Measurements from ENCODE around the gene TTYH3. TPM values are rescaled to one million over a fixed set of nuclear protein-coding genes. Genes with fewer than 3 reads are reported as not detected.

TTYH3 gene
- total RNA-seq, 3 donors from 2014 or later (not counting 1 experiment from before 2014, with no cell fraction given), result 38.3 to 47.1 (median 42.4) TPM

DNA sequence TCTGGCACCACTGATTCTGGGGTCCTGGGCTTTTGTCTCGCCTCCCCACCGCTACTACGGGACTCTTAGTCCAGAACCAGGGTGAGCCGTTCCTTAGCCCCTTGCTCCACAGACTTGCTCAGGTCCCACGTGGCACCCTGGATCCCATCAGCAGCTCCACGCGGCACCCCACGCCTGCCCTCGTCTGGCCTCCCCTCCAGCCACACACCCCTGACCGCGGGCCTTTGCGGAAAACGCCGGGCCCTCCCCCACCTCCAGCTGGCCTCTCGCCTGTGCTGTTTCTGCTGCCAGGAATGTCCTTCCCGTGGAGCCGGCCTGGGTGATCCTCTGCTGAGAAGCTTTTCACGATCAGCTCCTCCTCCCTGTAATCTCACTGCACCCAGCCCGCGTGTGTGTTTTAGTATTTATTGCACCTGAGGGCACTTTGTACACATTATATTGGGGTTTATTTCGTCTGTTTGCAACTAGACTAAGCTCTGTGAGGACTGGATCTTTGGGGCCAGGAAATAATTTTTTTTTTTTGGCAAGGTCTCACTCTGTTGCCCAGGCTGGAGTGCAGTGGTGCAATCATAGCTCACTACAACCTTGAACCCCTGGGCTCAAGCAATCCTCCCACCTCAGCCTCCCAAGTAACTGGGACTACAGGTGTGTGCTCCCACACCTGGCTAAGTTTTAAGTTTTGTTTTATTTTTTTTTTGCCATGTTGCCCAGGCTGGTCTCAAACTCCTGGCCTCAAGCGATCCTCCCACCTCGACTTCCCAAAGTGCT is 10.5 kb upstream of the TTYH3 start:
- Histone ChIP-seq H3K4me1 (ENCODE audit: control insufficient read depth, insufficient read depth, low read length) (no peaks in the 10 kb centered on the region), H3K4me3 (ENCODE audit: low read length) (no peak overlapping the region), H3K27ac (ENCODE audit: low read length) (no peak overlapping the region), H3K36me3 (ENCODE audit: control insufficient read depth, insufficient read depth, low read length) (no peaks in the 10 kb centered on the region), H3K27me3 (ENCODE audit: control insufficient read depth, insufficient read depth, low read length) (no peaks in the 10 kb centered on the region), H3K9me3 (ENCODE audit: control insufficient read depth, insufficient read depth, low read length) (no peaks in the 10 kb centered on the region)
- intact Hi-C loops (cut with micrococcal nuclease), result no loop called here
- ATAC-seq (no peak), DNase-seq (no peak)
- 89% methylated on average over 21 of the region's 23 CpGs for WGBS (ENCODE audit: insufficient coverage)
- Mint-ChIP-seq H3K4me3 (no peak overlapping the region), H3K4me1 (no peaks in the 10 kb centered on the region), H3K36me3 (no peaks in the 10 kb centered on the region), H3K9me3 (no peaks in the 10 kb centered on the region), H3K27me3 (ENCODE audit: low read depth in 2 of 2) (peaks cover 0 to 6% of the 10 kb centered on the region in 2 donors), H3K27ac (no peak overlapping the region)
- TF ChIP-seq, protein P1, sequence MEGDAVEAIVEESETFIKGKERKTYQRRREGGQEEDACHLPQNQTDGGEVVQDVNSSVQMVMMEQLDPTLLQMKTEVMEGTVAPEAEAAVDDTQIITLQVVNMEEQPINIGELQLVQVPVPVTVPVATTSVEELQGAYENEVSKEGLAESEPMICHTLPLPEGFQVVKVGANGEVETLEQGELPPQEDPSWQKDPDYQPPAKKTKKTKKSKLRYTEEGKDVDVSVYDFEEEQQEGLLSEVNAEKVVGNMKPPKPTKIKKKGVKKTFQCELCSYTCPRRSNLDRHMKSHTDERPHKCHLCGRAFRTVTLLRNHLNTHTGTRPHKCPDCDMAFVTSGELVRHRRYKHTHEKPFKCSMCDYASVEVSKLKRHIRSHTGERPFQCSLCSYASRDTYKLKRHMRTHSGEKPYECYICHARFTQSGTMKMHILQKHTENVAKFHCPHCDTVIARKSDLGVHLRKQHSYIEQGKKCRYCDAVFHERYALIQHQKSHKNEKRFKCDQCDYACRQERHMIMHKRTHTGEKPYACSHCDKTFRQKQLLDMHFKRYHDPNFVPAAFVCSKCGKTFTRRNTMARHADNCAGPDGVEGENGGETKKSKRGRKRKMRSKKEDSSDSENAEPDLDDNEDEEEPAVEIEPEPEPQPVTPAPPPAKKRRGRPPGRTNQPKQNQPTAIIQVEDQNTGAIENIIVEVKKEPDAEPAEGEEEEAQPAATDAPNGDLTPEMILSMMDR (IDR thresholded peaks at IDR 0.05), result no peak

DNA sequence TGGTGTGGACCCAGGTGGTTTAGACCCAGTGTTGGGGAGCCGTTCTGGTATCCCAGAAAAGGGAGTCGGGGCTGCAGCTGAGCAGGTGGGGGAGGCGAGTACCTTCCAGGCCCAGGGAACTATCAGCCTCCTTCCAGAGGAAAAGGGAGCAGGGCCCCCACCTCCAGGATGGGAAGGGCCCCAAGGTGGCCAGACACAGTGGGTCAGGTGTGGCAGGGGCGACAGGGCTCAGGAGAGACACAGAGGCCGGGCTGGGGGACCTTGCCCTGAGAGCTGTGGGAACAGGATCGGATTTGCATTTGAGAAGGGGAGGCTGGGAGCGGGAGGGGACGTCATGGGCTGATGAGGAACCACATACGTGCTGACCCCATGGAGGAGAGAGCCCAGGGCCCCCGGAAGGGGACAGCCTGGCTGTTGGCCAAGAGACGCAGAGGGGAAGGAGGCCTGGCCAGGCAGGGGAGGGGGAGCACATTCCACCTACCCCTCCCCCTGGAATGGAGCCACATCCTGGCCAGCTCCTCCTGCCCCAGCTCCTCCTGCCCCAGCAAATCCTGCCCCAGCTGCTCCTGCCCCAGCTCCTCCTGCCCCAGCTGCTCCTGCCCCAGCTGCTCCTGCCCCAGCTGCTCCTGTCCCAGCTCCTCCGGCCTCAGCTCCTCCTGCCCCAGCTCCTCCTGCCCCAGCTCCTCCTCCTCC is 9.7 kb upstream of the TTYH3 start:
- ATAC-seq (no peak), DNase-seq (no peak)
- H3K9me3 Mint-ChIP-seq, result no peaks in the 10 kb centered on the region
- no peak overlapping the region for H3K4me3 Mint-ChIP-seq
- H3K9me3 ChIP-seq (ENCODE audit: control insufficient read depth, insufficient read depth, low read length), result no peaks in the 10 kb centered on the region
- intact Hi-C loops (cut with micrococcal nuclease), result no loop called here
- no peak overlapping the region for H3K4me3 ChIP-seq (ENCODE audit: low read length)
- no peaks in the 10 kb centered on the region for H3K36me3 ChIP-seq (ENCODE audit: control insufficient read depth, insufficient read depth, low read length)
- H3K36me3 Mint-ChIP-seq, result no peaks in the 10 kb centered on the region
- TF ChIP-seq, protein P1 (IDR thresholded peaks at IDR 0.05), result no peak
- no peaks in the 10 kb centered on the region for H3K4me1 Mint-ChIP-seq
- H3K27me3 Mint-ChIP-seq (ENCODE audit: low read depth in 2 of 2), result peaks cover 0 to 6% of the 10 kb centered on the region in 2 donors
- no peak overlapping the region for H3K27ac Mint-ChIP-seq
- H3K4me1 ChIP-seq (ENCODE audit: control insufficient read depth, insufficient read depth, low read length), result no peaks in the 10 kb centered on the region
- H3K27ac ChIP-seq (ENCODE audit: low read length), result no peak overlapping the region
- 66% methylated on average over 12 of the region's 12 CpGs for WGBS (ENCODE audit: insufficient coverage)
- H3K27me3 ChIP-seq (ENCODE audit: control insufficient read depth, insufficient read depth, low read length), result no peaks in the 10 kb centered on the region

DNA sequence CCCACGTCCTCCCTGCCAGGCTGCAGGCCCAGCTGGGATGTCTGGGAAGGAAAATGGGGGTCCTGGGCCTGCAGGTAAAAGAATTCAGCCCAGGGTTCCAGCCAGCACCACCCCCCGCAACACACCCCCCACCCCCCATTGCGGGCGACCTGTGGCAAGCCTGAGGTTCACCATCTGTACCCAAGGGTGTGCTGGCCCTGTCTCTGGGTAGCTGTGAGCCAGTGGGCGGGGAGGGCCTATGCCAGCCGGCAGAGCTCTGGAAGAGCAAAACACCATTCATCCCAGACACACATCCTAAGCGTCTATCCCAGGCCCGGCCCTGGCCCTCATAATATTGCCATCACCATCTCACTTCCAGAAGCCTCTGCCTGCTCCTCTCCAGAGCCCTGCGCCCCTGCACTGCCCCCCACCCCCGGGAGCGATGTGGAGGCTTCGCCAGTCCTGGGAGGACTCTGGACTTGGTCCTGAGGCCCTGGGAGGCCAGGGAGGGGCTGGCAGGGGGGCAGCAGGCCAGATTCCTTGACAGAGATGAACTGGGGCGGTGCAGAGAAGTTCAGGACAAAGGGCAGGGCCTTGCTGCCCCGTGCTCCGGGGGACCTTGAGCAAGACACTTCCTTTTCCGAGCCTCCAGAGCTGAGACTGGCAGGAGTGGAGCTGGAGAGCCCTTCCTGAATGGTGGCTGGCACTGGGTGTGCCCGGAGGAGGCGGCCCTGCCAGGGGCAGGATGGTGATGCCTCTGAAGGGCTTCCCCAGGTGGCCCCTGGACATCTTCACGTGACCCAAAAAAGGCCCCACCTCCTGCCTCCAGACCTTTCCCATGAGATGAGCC is 8.7 kb upstream of the TTYH3 start:
- Histone ChIP-seq H3K27me3 (ENCODE audit: control insufficient read depth, insufficient read depth, low read length) (no peaks in the 10 kb centered on the region), H3K4me3 (ENCODE audit: low read length) (no peak overlapping the region), H3K9me3 (ENCODE audit: control insufficient read depth, insufficient read depth, low read length) (no peaks in the 10 kb centered on the region), H3K4me1 (ENCODE audit: control insufficient read depth, insufficient read depth, low read length) (no peaks in the 10 kb centered on the region), H3K36me3 (ENCODE audit: control insufficient read depth, insufficient read depth, low read length) (no peaks in the 10 kb centered on the region), H3K27ac (ENCODE audit: low read length) (no peak overlapping the region)
- intact Hi-C loops (cut with micrococcal nuclease), result no loop called here
- Mint-ChIP-seq H3K27ac (no peak overlapping the region), H3K36me3 (no peaks in the 10 kb centered on the region), H3K4me1 (no peaks in the 10 kb centered on the region), H3K4me3 (no peak overlapping the region), H3K27me3 (ENCODE audit: low read depth in 2 of 2) (peaks cover 0 to 4% of the 10 kb centered on the region in 2 donors), H3K9me3 (no peaks in the 10 kb centered on the region)
- WGBS (ENCODE audit: insufficient coverage), result 71% methylated on average over 19 of the region's 19 CpGs
- DNase-seq (no peak), ATAC-seq (no peak)
- TF ChIP-seq, protein P1 (IDR thresholded peaks at IDR 0.05), result no peak
